Coronary artery (tissue), 2 donors: ENCODE measurements around the gene LYZL2.

Source experiments
- DNase-seq: peaks from one replicate; pipeline ENCODE4 v3.0.0-alpha.2; 2017; ENCODE audit warnings: low spot score
- H3K27ac ChIP-seq, 2 donors: fragments of 200-600 bp; sonication (generic); one replicate each; pipeline ENCODE4 v1.5.1; 2016 to 2019
- H3K4me3 ChIP-seq: fragments of 200-600 bp; sonication (generic); 2 replicates; pipeline ENCODE4 v1.5.1; 2016; ENCODE audit warnings: mild to moderate bottlenecking, moderate library complexity
- CTCF ChIP-seq: fragments of 200-600 bp; sonication (generic); IDR thresholded peaks from one replicate; pipeline ENCODE4 v1.5.1; 2019; ENCODE audit warnings: antibody characterized with exemption

The LYZL2 gene

GRCh38 chr10:30589441-30589840 lies 40.1 kb downstream of the LYZL2 start:
- Histone ChIP-seq H3K4me3 (no peak overlapping the region), H3K27ac (no peak overlapping the region)
- TF ChIP-seq CTCF = no peak
- DNase-seq = no peak

GRCh38 chr10:30587522-30588031 lies 42.0 kb downstream of the LYZL2 start:
- no peak for DNase-seq
- TF ChIP-seq CTCF = no peak
- Histone ChIP-seq H3K4me3 (no peak overlapping the region), H3K27ac (peak overlapping the region in 1 of 2 donors; percentile 43)

- no peak overlapping the region for H3K4me3 ChIP-seq
- no peak for TF ChIP-seq CTCF
- no peak overlapping the region for H3K27ac ChIP-seq
- no peak for DNase-seq
Measured at GRCh38 chr10:30586828-30587227, 42.7 kb downstream of the LYZL2 start.

- Histone ChIP-seq H3K27ac (peak overlapping the region; percentile 62 to 75), H3K4me3 (peak overlapping the region; percentile 69)
- TF ChIP-seq CTCF = no peak
- peak; percentile 75 for DNase-seq
Measured at GRCh38 chr10:30583778-30584415, 45.7 kb downstream of the LYZL2 start.

GRCh38 chr10:30581779-30582380 lies 47.7 kb downstream of the LYZL2 start:
- no peak overlapping the region for H3K4me3 ChIP-seq
- TF ChIP-seq CTCF = peak; percentile 61
- no peak overlapping the region for H3K27ac ChIP-seq
- DNase-seq = no peak

- Histone ChIP-seq H3K4me3 (no peak overlapping the region), H3K27ac (no peak overlapping the region)
- no peak for DNase-seq
- TF ChIP-seq CTCF = no peak
Measured at GRCh38 chr10:30580676-30581075, 48.9 kb downstream of the LYZL2 start.

GRCh38 chr10:30580241-30580640 lies 49.3 kb downstream of the LYZL2 start:
- Histone ChIP-seq H3K4me3 (no peak overlapping the region), H3K27ac (no peak overlapping the region)
- DNase-seq = no peak
- TF ChIP-seq CTCF = no peak
